Measurements from ENCODE around the gene SPTB. TPM values are rescaled to one million over a fixed set of nuclear protein-coding genes. Genes with fewer than 3 reads are reported as not detected.

Gene SPTB
- total RNA-seq, 1 donor: under 0.01 TPM

GRCh38 chr14:64865992-64866391, 13.7 kb downstream of the SPTB start:
- no peak for DNase-seq (ENCODE audit: low read depth)
- H3K4me3 ChIP-seq (ENCODE audit: low read depth, low read length): no peak overlapping the region
- TF ChIP-seq CTCF (IDR thresholded peaks at IDR 0.05; ENCODE audit: insufficient read depth, low read length): no peak

- TF ChIP-seq CTCF (IDR thresholded peaks at IDR 0.05; ENCODE audit: insufficient read depth, low read length): no peak
- no peak overlapping the region for H3K4me3 ChIP-seq (ENCODE audit: low read depth, low read length)
- DNase-seq (ENCODE audit: low read depth): no peak
These were observed 14.6 kb downstream of the SPTB start for GRCh38 chr14:64865109-64865508.

GRCh38 chr14:64864258-64864657, 15.4 kb downstream of the SPTB start:
- H3K4me3 ChIP-seq (ENCODE audit: low read depth, low read length): no peak overlapping the region
- DNase-seq (ENCODE audit: low read depth): no peak
- TF ChIP-seq CTCF (IDR thresholded peaks at IDR 0.05; ENCODE audit: insufficient read depth, low read length): no peak

- TF ChIP-seq CTCF (IDR thresholded peaks at IDR 0.05; ENCODE audit: insufficient read depth, low read length): no peak
- no peak for DNase-seq (ENCODE audit: low read depth)
- no peak overlapping the region for H3K4me3 ChIP-seq (ENCODE audit: low read depth, low read length)
These were observed 17.8 kb downstream of the SPTB start for GRCh38 chr14:64861916-64862315.

DNA sequence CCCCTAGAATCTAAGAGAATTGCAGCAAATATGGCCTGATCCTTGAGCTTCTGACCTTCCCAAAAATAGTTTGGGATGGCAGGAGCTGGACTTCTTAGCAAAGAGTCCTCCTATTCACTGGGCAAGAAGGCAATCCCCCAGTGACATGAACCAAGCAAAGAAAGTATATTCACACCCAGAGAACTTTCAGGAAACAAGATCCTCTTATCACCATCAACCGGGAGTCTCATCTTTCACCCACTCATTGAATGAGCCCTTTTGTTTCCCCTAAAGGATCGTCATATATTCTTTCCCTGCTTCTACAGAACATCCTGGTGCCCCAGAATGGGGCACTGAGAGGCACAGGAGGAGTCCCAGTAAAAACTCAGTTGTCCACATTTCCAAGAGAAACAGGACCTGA, 19.7 kb downstream of the SPTB start:
- no peak for DNase-seq (ENCODE audit: low read depth)
- H3K4me3 ChIP-seq (ENCODE audit: low read depth, low read length): no peak overlapping the region
- no peak for TF ChIP-seq CTCF (IDR thresholded peaks at IDR 0.05; ENCODE audit: insufficient read depth, low read length)

DNA sequence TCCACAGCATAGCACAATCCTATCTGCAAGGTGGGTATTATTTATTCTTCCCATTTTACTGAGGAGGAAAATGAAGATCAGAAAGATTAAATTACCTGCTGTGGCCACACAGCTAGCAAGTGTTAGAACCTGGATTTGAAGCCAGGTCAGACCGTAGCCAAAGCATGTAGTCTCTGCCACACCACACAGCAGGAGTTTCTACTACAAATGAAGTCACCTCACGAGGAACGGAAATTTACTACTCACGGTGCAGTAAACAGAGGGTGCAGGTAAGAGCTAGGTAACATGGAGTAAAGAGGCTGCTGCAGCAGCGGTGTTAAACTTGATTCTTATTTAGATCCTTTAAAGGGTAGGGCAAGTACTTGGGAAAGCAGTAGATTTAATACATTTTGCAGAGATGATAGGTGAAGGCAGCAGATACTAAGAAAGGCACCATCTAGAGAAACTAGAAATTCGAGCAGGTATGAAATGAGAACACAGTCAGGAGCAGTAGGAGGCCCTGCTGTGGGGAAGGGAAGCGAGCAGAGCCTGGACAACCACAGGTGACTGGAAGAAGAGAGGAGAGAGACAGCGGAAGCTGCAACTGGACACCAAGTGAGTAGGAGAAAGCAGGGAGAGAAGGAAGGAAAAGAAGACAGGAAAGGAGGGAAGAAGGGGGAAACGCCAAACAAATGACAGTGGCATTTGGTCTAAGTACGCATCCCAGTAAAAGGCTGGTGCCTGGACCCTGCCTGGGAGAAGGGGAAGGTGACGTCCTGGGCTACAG, 21.5 kb downstream of the SPTB start:
- TF ChIP-seq CTCF (IDR thresholded peaks at IDR 0.05; ENCODE audit: insufficient read depth, low read length): no peak
- H3K4me3 ChIP-seq (ENCODE audit: low read depth, low read length): no peak overlapping the region
- no peak for DNase-seq (ENCODE audit: low read depth)
